ENCODE measurements around the gene CCDC178.

DNA sequence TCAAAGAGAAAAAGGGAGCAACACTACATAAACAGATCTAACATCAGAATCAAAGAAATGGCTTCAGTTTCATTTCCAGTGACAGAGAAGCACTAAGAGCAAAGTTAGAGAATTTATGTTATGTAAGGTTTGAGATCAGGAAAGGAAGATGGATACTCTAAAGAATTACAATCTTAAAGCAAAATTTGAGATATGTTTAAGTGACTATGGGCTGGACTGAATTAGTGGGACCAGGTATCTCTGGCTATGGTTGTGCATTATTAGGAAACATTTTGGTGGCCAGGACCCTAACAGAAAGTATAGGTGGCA lies 208.2 kb downstream of the CCDC178 start:
- TF ChIP-seq POLR2A (IDR thresholded peaks at IDR 0.05) (no peak), CTCF (IDR thresholded peaks at IDR 0.05) (no peak)

Measured in lower leg skin (tissue), 3 donors.